ENCODE data around the gene NACA. TPM values are rescaled to one million over a fixed set of nuclear protein-coding genes. Genes with fewer than 3 reads are reported as not detected.
A peak's percentile ranks its signal among the peaks of the same experiment; 100 is the strongest.

Gene NACA
- total and polyA plus RNA-seq, 2 experiments from 2014 or later: 1,081 to 2,495 TPM

- TF ChIP-seq ETS1 (IDR thresholded peaks at IDR 0.05): no peak
Measured at GRCh38 chr12:56723352-56723751, 1.7 kb downstream of the NACA start (continued).

GRCh38 chr12:56722832-56723231 is 2.3 kb downstream of the NACA start:
- Histone ChIP-seq H2AFZ (no peak overlapping the region), H3K4me1 (ENCODE audit: insufficient read depth) (peaks cover 53% of the 10 kb centered on the region)

More at GRCh38 chr12:56722832-56723231, 2.3 kb downstream of the NACA start:
- peaks cover 77% of the 10 kb centered on the region for H3K36me3 Mint-ChIP-seq (ENCODE audit: low read depth)
- Histone ChIP-seq H3K79me2 (replicated peaks; ENCODE audit: insufficient read depth) (peaks cover 65% of the 10 kb centered on the region), H4K20me1 (replicated peaks; ENCODE audit: insufficient read depth) (peaks cover 55% of the 10 kb centered on the region), H3K27me3 (ENCODE audit: insufficient read depth) (no peaks in the 10 kb centered on the region), H3K4me2 (peak overlapping the region; percentile 99), H3K27ac (ENCODE audit: low read depth) (0 out of 2 replicates have a peak overlapping the region, but pooled peaks have one; percentile 4), H3K36me3 (ENCODE audit: insufficient read depth) (peaks cover 38% of the 10 kb centered on the region), H3F3A (replicated peaks; ENCODE audit: low read depth) (0 out of 2 replicates have a peak, but pooled peaks cover 23% of the 10 kb centered on the region), H3K4me3 (peak overlapping the region; percentile 93), H3K9me2 (ENCODE audit: insufficient read depth) (peaks cover 5% of the 10 kb centered on the region; the same call in 1 of the 2 replicates)
- peaks cover 58% of the 10 kb centered on the region for H3K4me1 Mint-ChIP-seq
- H3K27me3 Mint-ChIP-seq (ENCODE audit: insufficient read depth, low read depth, poor library complexity): peaks cover 15% of the 10 kb centered on the region
- H3K9me3 Mint-ChIP-seq: no peaks in the 10 kb centered on the region; the same call in 2 of the 3 replicates
- TF ChIP-seq REST (IDR thresholded peaks at IDR 0.05; ENCODE audit: unreplicated experiment) (no peak), JUNB (IDR thresholded peaks at IDR 0.05; ENCODE audit: unreplicated experiment) (no peak), ZNF331 (CRISPR knock-in tag; IDR thresholded peaks at IDR 0.05; ENCODE audit: low read depth) (no peak), CTCF (conservative IDR thresholded peaks at IDR 0.05; ENCODE audit: low read depth in 2 of 2) (no peak), EZH2 (IDR thresholded peaks at IDR 0.05; ENCODE audit: low read depth, unreplicated experiment) (no peak), ETS1 (IDR thresholded peaks at IDR 0.05) (no peak)
- ATAC-seq: no peak
- no peak for DNase-seq (ENCODE audit: low spot score)
- peak overlapping the region; percentile 98 for H3K4me3 Mint-ChIP-seq
- H3K27ac Mint-ChIP-seq: 0 out of 2 replicates have a peak overlapping the region, but pooled peaks have one; percentile 47
